HG02759 (cell line): Measurements from ENCODE around the gene CSTPP1.
"Not testable (repeated sequence)": the region's sequence is repeated elsewhere in the genome, so short reads cannot be mapped to it uniquely, and the experiment has no call there.

Experiments
- ATAC-seq: cut with Tn5 transposase; IDR thresholded peaks from one replicate; pipeline ENCODE4 v1.9.1; 2021; ENCODE audit warnings: mild to moderate bottlenecking, moderate library complexity; ENCODE audit not compliant: unreplicated experiment

CSTPP1 gene

GRCh38 chr11:46951864-46952263, 15.3 kb downstream of the CSTPP1 start:
- ATAC-seq = no peak

- no peak for ATAC-seq
These were observed 16.0 kb downstream of the CSTPP1 start for GRCh38 chr11:46952553-46952952.

- no peak for ATAC-seq
These were observed 16.5 kb downstream of the CSTPP1 start for GRCh38 chr11:46953093-46953492.

- ATAC-seq = no peak
These were observed 22.2 kb downstream of the CSTPP1 start for GRCh38 chr11:46958777-46959176.

GRCh38 chr11:46961041-46961440, 24.5 kb downstream of the CSTPP1 start:
- ATAC-seq = no peak

GRCh38 chr11:46961886-46962285, 25.3 kb downstream of the CSTPP1 start:
- not testable (repeated sequence) for ATAC-seq

- no peak for ATAC-seq
These were observed 27.3 kb downstream of the CSTPP1 start for GRCh38 chr11:46963844-46964243.

GRCh38 chr11:46966773-46967172, 30.2 kb downstream of the CSTPP1 start:
- ATAC-seq = no peak

- ATAC-seq = no peak
These were observed 31.4 kb downstream of the CSTPP1 start for GRCh38 chr11:46967962-46968361.

- no peak for ATAC-seq
These were observed 32.8 kb downstream of the CSTPP1 start for GRCh38 chr11:46969379-46969778.

GRCh38 chr11:46970913-46971625, 34.5 kb downstream of the CSTPP1 start:
- ATAC-seq = no peak

- no peak for ATAC-seq
These were observed 35.8 kb downstream of the CSTPP1 start for GRCh38 chr11:46972343-46972742.

- ATAC-seq = no peak
These were observed 36.3 kb downstream of the CSTPP1 start for GRCh38 chr11:46972821-46973220.

GRCh38 chr11:46976182-46976854, 39.8 kb downstream of the CSTPP1 start:
- no peak for ATAC-seq

GRCh38 chr11:46977038-46977813, 40.7 kb downstream of the CSTPP1 start:
- ATAC-seq = no peak

- no peak for ATAC-seq
These were observed 41.5 kb downstream of the CSTPP1 start for GRCh38 chr11:46978005-46978491.

- no peak for ATAC-seq
These were observed 42.8 kb downstream of the CSTPP1 start for GRCh38 chr11:46979358-46979757.

- no peak for ATAC-seq
These were observed 44.9 kb downstream of the CSTPP1 start for GRCh38 chr11:46981436-46981835.

- ATAC-seq = no peak
These were observed 46.4 kb downstream of the CSTPP1 start for GRCh38 chr11:46982797-46983452.

GRCh38 chr11:46983598-46983997, 47.0 kb downstream of the CSTPP1 start:
- no peak for ATAC-seq

- ATAC-seq = no peak
These were observed 48.0 kb downstream of the CSTPP1 start for GRCh38 chr11:46984548-46984947.
